ENCODE measurements around the gene COX4I2.
A peak's percentile ranks its signal among the peaks of the same experiment; 100 is the strongest.

The COX4I2 gene

DNA sequence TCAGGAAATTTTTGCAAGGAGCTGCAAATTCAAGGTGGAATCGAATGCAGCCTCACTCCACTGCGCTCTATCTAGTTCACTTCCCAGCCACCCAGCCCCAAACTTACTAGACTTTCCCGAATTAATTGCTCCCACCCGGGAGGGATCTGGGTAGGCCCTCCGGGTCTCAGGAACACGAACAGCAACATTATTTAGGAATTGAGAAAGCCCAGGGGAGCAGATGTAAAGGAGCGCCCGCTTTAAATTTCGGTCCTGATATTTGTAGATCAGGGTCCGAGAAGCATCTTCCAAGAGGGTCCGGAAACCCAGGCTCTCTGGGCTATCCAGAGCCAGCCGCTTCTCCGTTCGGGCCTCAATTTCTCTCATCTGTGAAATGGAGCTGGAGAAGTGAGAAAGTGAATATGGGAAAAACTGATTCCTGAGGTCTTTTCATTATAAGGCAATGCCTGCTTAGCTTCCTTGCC, 33.1 kb upstream of the COX4I2 start:
- no peak for FAIRE-seq
- no peak for DNase-seq (ENCODE audit: insufficient read length, low spot score)
- TF ChIP-seq, protein P1, sequence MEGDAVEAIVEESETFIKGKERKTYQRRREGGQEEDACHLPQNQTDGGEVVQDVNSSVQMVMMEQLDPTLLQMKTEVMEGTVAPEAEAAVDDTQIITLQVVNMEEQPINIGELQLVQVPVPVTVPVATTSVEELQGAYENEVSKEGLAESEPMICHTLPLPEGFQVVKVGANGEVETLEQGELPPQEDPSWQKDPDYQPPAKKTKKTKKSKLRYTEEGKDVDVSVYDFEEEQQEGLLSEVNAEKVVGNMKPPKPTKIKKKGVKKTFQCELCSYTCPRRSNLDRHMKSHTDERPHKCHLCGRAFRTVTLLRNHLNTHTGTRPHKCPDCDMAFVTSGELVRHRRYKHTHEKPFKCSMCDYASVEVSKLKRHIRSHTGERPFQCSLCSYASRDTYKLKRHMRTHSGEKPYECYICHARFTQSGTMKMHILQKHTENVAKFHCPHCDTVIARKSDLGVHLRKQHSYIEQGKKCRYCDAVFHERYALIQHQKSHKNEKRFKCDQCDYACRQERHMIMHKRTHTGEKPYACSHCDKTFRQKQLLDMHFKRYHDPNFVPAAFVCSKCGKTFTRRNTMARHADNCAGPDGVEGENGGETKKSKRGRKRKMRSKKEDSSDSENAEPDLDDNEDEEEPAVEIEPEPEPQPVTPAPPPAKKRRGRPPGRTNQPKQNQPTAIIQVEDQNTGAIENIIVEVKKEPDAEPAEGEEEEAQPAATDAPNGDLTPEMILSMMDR (IDR thresholded peaks at IDR 0.05; ENCODE audit: insufficient read depth, missing control alignments), result no peak

- TF ChIP-seq, protein P1 (IDR thresholded peaks at IDR 0.05; ENCODE audit: insufficient read depth, missing control alignments), result no peak
- DNase-seq (ENCODE audit: insufficient read length, low spot score) (peak; percentile 89), FAIRE-seq (no peak)
Measured at GRCh38 chr20:31605031-31605901, 32.4 kb upstream of the COX4I2 start, which contains the start of gene ID1. Gene ID1 (plus strand): TSS chr20:31605289. CDS start chr20:31605388, 99 bp downstream.

DNA sequence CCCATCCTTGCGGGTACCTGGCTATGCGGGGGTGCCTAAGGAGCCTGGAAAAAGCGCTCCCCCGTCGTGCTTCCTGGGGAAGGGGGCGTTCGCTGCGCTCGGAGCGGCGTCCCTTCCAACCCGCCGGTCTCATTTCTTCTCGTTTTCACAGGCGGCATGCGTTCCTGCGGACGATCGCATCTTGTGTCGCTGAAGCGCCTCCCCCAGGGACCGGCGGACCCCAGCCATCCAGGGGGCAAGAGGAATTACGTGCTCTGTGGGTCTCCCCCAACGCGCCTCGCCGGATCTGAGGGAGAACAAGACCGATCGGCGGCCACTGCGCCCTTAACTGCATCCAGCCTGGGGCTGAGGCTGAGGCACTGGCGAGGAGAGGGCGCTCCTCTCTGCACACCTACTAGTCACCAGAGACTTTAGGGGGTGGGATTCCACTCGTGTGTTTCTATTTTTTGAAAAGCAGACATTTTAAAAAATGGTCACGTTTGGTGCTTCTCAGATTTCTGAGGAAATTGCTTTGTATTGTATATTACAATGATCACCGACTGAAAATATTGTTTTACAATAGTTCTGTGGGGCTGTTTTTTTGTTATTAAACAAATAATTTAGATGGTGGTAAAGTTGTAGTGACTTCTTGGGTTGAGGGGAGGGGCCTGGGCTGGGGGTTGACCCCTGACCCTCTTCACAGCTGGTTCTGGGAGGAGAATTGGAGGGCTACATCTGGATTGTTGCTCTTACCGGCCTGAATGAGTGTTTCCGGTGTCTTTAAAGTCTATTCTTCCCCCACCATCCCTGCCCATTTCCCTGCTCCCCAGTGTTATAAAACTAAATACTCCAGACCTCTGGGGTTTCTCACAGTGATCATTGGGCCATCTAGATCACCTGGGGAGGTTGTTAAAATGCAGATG, 31.6 kb upstream of the COX4I2 start:
- no peak for FAIRE-seq
- DNase-seq (ENCODE audit: insufficient read length, low spot score), result no peak

GRCh38 chr20:31606804-31607639, 30.7 kb upstream of the COX4I2 start:
- no peak for FAIRE-seq

More for the DNA sequence above, 31.6 kb upstream of the COX4I2 start:
- TF ChIP-seq, protein P1 (IDR thresholded peaks at IDR 0.05; ENCODE audit: insufficient read depth, missing control alignments), result no peak

DNA sequence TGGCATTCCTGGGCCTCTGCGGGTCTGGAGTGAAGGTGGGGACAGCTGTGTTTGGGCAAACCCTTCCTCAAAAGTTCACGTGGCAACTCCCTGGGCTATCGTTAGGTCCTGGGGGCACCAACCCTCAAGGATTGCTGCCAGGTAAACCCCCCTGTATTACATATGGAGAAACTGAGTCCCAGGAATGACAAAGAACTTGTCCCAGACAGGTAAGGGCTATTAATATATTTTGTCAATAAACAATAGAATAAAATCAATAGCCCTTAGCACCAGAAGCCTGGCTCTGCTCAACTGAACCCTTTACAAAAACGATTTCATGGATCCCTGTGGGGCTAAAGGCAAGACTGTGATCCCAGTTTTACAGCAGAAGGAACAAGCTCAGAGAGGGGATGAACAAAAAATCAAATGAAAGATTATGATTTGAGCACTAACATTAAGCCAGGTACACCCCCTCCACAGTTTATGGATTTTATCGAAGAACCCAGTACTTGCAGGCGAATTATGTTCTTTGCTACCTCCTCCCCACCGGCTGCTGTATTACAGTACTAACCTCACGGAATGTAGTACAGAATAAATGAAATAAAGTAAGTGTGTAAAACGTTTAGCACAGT, 30.0 kb upstream of the COX4I2 start:
- no peak for FAIRE-seq
- DNase-seq (ENCODE audit: insufficient read length, low spot score), result no peak
- TF ChIP-seq, protein P1 (IDR thresholded peaks at IDR 0.05; ENCODE audit: insufficient read depth, missing control alignments), result no peak

More at GRCh38 chr20:31606804-31607639, 30.7 kb upstream of the COX4I2 start:
- DNase-seq (ENCODE audit: insufficient read length, low spot score), result no peak
- TF ChIP-seq, protein P1 (IDR thresholded peaks at IDR 0.05; ENCODE audit: insufficient read depth, missing control alignments), result no peak
